Upper lobe of left lung (tissue), 4 donors: ENCODE measurements around the gene KPNA6.
"Not testable (repeated sequence)": the region's sequence is repeated elsewhere in the genome, so short reads cannot be mapped to it uniquely, and the experiment has no call there.

ENCODE experiments used
- POLR2A ChIP-seq, 4 donors: fragments of 450-650 bp; IDR thresholded peaks; one replicate each; pipeline ENCODE4 v1.5.1; 2016 to 2017; ENCODE audit warnings: antibody characterized with exemption in 4 of 4, mild to moderate bottlenecking in 2 of 4
- POLR2AphosphoS5 ChIP-seq, 2 donors: sonication (generic); formaldehyde crosslinking; IDR thresholded peaks; one replicate each; pipeline ENCODE4 v1.5.1; 2017; ENCODE audit warnings: antibody characterized with exemption in 2 of 2
- TF ChIP-seq, protein P1 (sequence below), 6 experiments: fragments of 450-650 bp in 4 of 6; fragments of 200-600 bp in 2 of 6; sonication (generic) in 2 of 6; IDR thresholded peaks; one replicate each; pipeline ENCODE4 v1.5.1; 2016 to 2019; ENCODE audit warnings: antibody characterized with exemption in 6 of 6

GRCh38 chr1:32133950-32134280, 26.1 kb downstream of the KPNA6 start:
- TF ChIP-seq, protein P1, sequence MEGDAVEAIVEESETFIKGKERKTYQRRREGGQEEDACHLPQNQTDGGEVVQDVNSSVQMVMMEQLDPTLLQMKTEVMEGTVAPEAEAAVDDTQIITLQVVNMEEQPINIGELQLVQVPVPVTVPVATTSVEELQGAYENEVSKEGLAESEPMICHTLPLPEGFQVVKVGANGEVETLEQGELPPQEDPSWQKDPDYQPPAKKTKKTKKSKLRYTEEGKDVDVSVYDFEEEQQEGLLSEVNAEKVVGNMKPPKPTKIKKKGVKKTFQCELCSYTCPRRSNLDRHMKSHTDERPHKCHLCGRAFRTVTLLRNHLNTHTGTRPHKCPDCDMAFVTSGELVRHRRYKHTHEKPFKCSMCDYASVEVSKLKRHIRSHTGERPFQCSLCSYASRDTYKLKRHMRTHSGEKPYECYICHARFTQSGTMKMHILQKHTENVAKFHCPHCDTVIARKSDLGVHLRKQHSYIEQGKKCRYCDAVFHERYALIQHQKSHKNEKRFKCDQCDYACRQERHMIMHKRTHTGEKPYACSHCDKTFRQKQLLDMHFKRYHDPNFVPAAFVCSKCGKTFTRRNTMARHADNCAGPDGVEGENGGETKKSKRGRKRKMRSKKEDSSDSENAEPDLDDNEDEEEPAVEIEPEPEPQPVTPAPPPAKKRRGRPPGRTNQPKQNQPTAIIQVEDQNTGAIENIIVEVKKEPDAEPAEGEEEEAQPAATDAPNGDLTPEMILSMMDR (IDR thresholded peaks at IDR 0.05) = not testable (repeated sequence)
- not testable (repeated sequence) for TF ChIP-seq POLR2A, POLR2AphosphoS5 (IDR thresholded peaks at IDR 0.05)
